HG03139 (cell line): ENCODE data around the gene FNBP1.
"Not testable (repeated sequence)": the region's sequence is repeated elsewhere in the genome, so short reads cannot be mapped to it uniquely, and the experiment has no call there.

Experiments
- ATAC-seq: cut with Tn5 transposase; IDR thresholded peaks from one replicate; pipeline ENCODE4 v1.9.1; 2021; ENCODE audit not compliant: unreplicated experiment

The FNBP1 gene

DNA sequence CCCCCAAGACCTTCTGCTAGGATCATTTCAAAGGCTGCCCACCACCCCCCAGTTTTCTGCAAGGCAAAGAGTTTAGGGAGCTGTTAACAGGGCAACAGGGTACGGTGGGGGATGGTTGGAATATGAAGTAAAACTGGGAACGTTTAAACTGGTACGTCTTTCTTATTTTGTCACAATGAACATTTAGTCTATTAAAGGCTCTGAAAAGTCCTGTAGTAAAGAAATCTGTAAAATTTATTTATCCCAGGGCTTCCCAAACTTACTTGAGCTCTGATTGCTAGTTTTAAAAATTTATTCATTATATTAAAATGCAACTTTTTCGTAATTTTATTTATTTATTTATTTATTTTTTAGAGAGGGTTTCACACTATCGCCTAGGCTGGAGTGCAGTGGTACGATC, 145.7 kb downstream of the FNBP1 start:
- no peak for ATAC-seq

DNA sequence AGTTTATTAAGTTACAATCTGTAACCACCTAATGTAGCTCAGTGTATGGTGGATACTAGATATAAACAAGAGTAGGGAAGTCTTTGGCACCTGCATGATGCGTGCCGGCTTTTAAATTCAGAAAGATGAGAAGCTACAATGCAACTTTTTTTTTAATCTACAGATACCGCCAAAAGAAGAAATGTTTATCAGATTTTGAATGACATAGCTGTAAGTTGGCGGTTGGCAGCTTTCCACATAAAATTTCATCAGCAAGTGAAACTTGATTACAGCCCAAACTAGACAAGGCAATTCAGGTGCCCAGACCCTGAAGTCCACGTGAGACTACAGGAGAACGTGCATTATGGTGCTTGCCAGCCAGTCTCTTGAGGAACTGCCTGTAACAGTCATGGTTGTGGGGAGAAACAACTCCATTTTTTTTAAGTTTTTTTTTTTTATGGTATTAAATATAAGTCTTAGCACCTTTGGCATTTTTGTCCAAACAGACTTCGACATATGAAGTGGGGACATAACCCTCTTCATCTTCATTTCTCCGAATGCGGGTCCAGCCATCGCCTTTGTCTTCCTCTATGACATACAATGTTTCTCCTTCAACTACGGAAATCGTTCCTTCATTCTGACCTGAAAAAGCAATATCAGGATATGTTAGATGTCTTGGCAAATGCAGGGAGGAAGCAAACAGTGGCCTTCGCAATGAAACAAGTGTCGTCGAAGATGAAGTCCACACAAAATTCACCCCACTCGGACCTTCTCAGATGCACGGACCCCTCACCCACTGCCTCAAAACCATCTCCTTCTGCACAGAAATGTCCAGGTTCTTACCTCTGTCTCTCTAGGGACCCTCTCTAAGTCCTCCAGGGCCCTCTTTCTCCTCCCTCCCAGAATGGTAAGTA, 147.4 kb downstream of the FNBP1 start:
- no peak for ATAC-seq

DNA sequence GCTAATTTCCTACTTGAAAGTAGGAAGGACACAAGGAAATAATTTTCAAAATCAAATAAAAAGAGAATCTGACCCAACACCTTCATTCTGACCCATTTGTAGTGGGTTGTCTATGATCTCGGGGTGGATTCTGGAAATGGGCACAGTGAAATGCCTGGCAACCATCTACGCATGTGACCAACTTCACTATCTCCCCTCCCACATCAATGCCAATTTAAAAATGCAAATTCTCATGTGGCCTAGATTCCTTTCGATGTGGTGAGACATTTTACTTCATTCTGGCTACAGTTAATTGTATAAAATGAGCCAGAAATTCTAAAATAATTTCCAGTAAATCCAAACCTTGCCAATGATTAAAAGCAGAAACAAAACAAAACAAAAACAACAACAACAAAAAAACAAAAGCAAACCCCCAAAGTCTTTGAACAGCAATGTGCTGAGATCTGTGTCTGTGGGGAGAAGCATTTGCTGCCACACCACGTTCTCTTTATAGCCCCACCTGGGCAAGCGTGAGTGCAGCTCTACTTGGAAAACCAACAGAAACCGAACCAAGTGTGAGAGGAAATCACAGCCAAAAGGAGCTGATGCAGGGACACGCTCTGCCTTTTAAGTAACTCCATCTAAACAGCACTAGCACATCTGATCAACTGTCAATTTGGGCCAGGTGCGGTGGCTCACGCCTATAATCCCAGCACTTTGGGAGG, 148.7 kb downstream of the FNBP1 start:
- ATAC-seq, result no peak

DNA sequence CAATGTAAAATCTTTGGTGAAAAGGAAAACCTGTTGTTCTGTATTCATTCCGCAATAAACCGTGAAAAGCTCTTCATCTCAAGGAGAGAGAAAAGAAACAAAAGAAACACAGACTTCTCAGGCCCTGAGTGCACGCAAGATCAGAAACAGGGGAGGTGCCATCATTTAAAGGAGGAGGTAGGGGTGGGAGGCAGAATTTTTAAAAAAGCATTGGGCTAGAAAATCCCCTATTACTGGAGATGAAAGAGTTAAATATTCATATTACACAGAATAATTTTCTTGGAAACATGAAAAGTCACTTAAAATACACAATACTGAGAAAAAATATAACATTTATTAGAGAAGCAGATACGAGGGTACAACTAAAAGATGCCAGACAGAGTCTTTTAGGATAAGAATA, 151.4 kb downstream of the FNBP1 start:
- ATAC-seq, result no peak

DNA sequence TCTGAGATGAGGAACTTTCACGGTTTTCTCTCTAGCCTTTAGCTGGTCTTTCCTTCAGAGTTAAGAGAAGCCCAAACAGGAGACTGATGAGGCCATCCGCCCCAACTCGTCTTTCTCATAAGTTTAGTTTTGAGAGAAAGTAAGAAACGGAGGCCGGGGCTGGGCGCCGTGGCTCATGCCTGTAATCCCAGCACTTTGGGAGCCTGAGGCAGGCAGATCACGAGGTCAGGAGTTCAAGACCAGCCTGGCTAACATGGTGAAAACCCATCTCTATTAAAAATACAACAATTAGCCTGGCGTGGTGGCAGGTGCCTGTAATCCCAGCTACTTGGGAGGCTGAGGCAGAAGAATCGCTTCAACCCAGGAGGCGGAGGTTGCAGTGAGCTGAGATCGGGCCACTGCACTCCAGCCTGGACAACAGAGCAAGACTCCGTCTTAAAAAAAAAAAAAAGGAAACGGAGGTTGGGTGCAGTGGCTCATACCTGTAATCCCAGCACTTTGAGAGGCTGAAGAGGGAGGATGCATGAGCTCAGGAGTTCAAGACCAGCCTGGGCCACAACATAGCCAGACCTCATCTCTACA, 152.2 kb downstream of the FNBP1 start:
- ATAC-seq, result not testable (repeated sequence)

DNA sequence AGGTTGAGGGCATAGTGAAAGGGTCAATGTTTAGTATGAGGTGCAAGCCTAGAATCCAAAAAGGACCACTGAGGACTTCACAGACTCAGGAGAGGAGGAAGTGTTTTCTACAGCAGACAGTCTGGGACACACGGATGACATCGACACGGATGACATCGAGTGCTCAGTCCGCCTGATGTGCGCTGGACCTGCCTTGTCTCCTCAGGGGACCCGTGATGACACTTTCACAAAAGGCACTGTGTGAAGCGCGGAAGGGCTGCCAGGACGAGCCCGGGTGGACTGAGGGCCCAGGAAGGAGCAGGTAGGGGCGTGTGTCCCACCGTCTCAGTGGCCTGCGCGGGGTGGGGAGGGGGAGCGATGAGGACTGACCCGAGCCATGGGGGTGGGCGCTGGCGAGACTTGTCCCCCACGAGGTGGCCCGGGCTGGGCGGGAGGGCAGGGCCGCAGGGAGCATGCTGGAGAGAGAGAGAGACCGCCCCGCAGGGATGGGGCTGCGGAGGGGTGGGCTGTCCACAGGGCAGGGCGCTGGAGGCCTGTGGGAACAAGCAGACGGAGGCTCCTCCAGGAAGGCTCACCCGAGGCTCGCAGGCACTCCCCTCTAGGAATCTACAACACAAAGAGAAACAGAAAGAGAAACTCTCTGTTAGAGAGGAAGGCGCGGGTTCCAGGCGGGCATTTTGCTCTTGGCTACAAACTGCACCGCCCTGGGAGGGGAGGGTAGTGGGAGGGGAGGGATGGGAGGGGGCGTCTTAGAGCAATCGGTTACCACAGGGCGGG, 152.9 kb downstream of the FNBP1 start:
- no peak for ATAC-seq

DNA sequence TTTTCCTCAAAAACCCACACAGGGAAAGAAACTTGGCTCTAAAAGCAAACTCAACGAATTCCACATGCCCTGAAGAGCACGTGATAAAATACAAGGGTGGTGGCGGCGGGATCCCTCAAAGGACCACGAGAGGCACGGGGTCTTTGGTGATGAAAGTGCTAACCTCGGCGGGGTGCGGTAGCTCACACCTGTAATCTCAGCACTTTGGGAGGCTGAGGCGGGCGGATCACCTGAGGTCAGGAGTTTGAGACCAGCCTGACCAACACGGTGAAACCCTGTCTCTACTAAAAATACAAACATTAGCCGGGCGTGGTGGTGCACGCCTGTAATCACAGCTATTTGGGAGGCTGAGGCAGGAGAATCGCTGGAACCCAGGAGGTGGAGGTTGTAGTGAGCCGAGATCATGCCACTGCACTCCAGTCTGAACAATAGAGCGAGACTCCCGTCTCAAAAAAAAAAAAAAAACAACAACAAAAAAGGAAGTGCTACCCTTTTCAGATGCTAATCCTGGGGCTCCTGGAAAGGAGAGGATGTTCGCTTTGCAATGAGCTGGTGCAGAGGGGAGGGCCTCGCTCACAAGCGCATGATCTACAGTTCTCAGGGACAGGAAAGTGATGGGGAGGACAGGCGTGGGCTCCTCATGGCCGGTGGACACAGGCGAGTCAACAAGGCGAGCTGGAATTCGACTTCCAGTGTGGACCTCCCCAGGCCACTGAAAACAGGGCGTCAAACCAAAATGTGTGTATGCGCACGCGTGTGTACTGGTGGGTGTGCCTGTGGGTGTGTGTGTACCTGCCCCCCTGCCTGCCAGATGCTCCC, 153.7 kb downstream of the FNBP1 start:
- no peak for ATAC-seq

DNA sequence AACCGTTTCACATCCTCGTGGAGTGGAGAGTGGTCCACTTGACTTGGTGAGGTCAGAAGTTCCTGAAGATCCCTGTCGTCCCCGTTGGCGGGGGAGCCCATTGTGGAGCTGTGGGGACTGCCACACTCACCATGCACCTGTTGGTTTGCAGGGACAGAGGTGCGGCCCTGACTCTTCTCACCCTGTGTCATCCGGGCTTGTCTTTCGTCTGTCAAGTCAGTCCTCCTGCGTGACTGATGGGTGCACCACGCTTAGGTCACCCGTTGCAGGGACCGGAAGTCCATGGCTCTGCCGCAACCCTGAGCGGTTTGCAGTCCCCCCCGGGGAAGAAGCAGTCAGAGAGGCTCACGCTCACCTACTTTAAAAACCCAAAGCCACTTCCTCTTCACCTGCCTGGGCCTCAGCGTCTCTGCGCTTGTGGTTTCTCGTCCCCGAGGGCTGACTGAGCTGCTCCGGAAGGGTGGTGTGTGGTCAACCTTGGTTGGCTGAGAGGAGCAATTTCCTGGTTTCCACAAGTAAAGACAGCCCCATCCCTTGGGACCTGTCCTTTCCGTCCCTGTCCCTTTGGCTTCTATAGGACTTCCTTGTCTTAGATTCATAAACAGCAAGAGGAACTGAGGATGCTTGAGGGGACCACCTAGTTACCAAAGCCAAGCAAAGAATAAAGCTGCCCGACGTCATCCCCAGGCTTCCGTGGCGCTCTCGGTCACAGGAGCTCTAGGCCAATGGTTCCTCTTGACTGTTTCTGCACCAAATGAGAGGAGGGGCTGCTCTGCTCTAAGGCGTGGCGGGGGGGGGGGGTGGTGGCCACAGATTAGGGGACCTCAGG, 154.5 kb downstream of the FNBP1 start:
- peak; percentile 47 for ATAC-seq

DNA sequence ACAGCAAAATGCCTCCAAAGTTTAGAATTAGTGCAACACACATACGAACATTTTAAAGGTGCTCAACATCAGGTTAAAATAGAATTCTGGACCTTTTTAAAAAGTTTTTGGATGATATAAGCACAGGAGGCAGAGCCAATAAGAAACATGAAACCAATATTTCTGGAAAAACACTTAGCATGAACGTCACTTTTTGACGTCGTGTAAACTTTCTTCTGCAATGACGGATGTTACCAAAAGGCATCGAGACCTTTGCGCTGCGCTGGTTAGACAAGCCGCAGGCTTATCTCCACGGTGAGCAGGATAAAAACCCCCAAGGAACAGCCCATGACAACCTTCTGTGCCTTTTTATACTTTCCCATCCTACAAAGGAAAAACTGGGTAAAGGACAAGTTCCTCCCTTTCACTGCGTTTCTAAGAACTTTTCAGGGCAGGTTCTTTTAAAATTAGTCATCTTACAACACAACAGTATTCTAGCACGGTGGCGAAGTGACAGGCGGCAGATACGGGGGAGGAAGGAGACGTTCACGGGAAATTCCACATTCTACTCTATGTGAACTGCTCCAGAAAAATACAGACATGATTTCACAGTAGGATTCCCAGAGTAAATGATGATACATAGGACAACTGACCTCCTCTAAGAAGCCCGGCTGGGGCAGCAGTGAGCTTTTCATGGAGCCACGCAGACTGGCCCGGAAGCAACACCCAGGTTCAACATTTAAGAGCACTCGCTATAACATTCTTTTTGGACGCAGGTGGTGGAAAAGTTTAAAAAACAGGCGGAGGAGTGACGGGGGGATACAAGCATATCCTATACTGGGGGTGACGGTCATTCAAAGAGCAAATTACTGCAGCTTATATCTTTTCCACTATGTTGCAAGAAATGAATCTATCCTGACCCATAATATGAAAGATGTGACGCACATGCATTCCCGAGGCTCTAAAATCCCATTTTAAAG, 155.4 kb downstream of the FNBP1 start:
- ATAC-seq, result no peak

DNA sequence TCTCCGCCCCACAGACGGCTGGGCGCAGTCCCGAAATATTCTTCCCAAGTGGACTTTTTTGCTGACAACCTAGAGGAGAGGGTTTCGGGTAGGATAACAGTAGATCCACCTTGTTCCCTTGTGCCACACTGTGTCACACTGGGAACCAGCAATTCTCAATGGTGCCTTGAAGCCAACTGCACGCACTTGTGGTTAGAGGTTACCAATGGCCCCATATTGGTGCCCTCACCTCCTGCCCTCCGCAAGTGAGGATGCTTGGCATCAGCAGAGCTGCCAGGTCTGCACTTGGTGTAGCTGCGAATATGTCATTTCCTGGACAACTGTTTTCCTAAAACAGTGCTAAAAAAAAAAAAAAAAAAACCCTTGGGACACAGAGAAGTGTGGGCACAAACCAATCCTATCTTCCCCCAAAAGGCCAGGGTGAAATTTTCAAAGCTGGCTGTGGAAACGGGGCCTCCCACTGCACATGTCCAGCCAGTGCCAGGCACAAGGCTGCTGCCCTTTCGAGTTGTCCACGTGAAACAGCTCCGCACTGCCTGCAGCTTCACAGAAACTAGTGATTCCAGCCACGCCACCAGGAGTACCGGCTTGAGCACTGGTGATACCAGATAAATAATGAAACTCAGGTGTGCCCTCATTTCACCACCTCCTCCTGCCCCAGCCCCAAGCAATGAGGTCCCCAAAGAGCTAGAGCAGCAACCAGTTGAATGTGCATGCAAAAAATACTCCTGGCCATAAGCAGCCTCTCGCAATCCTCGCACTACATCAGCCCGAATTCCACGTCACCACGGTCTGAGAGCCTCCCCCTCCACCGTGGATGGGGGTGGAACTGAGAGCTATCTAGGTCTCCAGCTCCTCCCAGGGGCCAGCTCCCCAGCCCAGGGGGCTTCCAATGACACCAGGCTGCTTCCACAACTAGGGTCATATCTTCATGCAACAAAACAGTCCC, 156.5 kb downstream of the FNBP1 start:
- no peak for ATAC-seq

DNA sequence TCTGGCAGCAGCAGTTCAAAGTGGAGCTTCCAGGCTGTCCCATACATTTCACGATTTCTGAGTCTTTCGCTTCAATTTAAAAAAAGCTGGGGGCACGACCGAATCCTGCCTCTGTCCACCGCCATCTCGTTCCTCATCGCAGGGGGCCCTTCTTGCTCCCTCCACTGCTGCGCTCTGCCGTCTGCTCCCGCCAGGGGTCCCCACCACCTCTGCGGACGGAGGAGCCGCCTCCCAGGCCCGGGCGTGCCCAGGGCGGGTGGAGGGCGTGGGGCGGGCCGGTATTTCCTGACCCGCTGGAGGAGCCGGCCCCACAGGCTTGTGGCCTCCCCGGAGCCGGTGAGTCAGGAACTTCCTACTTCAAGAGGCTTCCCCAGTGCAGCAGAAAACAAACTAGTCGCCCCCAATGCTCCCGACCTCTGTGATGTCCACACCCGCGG, 157.3 kb downstream of the FNBP1 start:
- ATAC-seq, result peak; percentile 23

DNA sequence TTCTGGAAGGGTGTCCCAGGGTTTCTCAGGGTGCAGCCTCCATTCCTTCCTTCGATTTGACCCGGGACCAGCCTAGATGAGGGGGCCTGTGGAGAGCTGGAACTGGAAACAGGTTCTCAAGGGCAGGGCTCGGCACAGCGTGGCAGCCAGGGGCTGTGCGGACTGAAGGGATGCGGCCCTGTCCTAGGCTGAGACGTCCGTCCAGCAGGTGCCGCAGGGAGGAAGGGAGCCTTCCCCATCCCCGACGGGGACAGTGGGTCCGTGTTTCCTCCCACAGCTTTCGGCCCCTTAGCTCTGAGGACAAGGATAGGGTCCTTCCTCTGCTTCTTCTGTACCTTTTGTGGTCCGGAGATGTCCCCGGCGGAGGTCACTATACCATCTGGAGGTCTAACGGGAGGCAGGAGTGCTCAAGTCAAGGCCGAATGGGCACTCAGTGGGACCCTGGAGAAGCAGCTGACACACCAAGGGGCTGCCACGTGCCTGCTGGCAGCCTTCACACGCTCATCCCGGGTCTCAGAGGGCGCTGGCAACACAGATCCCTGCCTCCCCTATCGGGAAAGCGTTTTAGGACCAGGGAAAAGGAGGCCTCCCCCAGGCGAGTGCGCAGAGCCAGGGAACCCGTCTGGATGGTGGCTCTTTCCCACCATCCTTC, 157.8 kb downstream of the FNBP1 start:
- no peak for ATAC-seq

DNA sequence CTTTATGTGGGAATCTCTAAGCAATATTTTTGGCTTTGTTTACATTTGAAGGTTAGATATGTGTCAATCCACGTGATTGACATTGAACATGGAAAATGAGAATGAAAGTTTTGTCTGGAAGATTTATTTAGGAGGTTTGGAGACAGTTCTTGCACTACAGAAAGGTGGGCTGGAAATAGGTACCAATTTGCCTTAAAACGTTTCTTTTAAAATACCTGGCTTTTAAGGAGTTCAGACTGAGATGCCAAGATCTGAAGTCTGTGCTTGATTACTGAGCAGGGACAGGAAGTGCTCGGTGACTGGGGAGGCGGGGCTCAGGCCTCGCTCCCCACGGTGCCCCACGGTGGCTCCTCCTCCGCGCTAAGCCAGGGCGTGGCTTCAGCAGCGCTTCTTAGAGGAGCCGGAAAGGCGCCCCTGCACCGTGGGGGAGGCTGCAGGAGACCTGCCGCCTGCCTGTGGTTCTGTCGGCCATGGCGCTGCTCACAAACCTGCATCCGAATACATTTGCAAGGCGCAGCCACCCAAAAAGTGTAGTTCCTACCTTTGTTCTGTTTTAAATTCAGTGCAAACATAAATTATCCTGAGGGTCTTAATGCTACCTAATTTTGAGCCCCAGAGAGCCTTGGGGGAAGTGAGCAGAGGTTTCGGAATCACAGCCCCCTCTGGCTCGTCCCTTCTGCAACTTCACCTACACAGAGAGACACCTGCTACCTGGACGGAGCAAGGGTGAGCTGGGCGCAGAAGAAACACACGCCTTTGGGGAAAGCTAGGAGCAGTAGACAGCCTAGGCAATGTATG, 158.6 kb downstream of the FNBP1 start:
- peak; percentile 36 for ATAC-seq

DNA sequence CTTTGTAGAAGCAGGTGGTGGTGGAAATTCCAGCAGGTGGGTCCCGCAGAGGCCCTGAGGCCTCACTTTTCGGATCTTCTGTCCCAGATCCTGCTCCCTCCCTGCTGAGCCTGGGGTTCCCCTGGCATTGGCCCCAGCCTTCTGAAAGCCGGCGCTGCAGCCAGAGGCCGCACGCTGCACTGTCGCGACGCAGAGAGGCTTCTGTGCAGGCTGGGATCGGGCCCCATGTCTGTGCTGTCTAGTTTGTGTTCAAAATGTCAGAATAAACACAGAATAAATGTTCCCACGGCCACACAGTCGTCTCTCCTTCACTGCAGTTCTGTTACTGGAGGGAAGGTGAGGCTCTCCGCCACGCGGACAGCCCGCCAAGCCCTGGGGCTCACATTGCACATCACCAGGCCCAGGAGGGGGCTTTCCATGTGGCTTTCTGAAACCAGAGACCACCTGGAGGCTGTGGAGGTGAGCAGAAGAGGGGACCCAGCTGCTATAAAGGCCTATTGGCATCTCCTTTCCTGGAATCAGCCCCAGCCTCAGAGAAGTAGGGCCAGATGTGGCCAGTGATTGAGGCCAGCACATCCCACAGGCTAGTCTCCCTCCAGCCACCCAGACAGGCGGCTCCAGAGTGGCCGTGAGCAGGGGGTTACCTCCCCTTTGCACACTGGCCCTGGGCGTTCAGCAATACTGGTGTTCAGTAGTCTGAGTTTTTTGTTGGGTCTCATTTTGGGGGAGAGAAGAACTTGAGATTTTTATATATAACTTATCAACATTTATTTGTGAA, 161.3 kb downstream of the FNBP1 start:
- ATAC-seq, result no peak
